ENCODE measurements around the gene SUN2. TPM values are rescaled to one million over a fixed set of nuclear protein-coding genes. Genes with fewer than 3 reads are reported as not detected.

The SUN2 gene
- total and polyA plus RNA-seq, 4 donors = 58.6 to 220 (median 107) TPM

DNA sequence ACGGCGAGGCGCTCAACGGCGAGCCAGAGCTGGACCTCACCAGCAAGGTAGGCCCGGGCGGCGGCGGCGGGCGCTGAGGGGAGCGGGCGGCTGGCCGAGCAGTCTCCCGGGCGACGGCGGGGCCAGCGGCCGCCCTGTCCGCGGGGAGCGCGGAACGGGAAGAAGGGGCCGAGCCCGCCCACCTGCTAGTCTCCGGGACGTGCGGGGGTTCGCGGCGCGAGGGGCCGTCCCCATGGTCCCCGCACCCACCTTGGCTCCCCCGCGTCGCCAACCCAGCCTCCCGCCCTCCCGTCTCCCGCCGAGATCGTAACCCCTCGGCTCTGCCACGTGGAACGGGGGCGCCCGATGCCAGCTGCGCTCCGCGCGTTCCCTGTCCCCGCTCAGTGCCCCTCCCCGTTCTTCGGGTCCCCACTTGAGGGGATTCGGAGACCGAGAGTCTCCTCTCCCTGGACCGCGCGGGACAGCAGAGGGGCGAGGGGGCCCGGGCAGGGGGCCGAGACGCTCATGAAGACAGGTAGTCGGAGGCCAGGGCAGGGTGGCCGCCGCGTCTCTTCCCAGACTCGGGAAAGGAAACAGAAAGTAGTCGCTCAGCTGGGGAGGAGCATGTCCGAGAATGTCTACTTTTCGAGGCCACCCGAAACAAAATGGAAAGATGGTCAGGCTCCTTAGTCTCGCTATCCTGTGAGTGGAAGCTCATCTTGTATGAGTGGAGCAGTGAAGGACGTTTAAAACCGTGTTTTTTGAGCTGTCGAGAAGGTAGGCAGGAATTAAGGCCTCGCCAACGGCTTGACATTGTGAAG, 49.5 kb downstream of the SUN2 start:
- Histone ChIP-seq H3K4me3 (peak overlapping the region; percentile 84), H3K27ac (ENCODE audit: low read depth in 1 of 2, low read length in 1 of 2) (peak overlapping the region; percentile 90 to 98), H3K9me3 (ENCODE audit: control insufficient read depth in 4 of 4, insufficient read depth in 3 of 4, low read length in 3 of 4) (no peaks in the 10 kb centered on the region), H3K4me1 (ENCODE audit: control insufficient read depth in 5 of 5, insufficient read depth in 5 of 5, low read length in 5 of 5) (peaks cover 8 to 27% (median 16%) of the 10 kb centered on the region in 5 donors), H3K27me3 (ENCODE audit: control insufficient read depth in 3 of 3, insufficient read depth in 3 of 3, low read length in 2 of 3) (no peaks in the 10 kb centered on the region), H3K9ac (ENCODE audit: insufficient read depth in 1 of 2, low read length in 2 of 2) (peak overlapping the region; percentile 50 to 93), H3K36me3 (ENCODE audit: control insufficient read depth in 4 of 4, insufficient read depth in 4 of 4, low read length in 4 of 4) (peaks cover 0 to 3% (median 2%) of the 10 kb centered on the region in 4 donors)
- peak; percentile 5 for ATAC-seq (ENCODE audit: insufficient read depth, low FRiP score)
- peak; percentile 34 to 59 (median 54) for DNase-seq
- 0 to 1% methylated on average over 52 to 80 of the region's 80 CpGs for WGBS, 2 donors
- TF ChIP-seq, protein P1, sequence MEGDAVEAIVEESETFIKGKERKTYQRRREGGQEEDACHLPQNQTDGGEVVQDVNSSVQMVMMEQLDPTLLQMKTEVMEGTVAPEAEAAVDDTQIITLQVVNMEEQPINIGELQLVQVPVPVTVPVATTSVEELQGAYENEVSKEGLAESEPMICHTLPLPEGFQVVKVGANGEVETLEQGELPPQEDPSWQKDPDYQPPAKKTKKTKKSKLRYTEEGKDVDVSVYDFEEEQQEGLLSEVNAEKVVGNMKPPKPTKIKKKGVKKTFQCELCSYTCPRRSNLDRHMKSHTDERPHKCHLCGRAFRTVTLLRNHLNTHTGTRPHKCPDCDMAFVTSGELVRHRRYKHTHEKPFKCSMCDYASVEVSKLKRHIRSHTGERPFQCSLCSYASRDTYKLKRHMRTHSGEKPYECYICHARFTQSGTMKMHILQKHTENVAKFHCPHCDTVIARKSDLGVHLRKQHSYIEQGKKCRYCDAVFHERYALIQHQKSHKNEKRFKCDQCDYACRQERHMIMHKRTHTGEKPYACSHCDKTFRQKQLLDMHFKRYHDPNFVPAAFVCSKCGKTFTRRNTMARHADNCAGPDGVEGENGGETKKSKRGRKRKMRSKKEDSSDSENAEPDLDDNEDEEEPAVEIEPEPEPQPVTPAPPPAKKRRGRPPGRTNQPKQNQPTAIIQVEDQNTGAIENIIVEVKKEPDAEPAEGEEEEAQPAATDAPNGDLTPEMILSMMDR (IDR thresholded peaks at IDR 0.05; ENCODE audit: control extremely low read depth, extremely low read depth) = no peak

DNA sequence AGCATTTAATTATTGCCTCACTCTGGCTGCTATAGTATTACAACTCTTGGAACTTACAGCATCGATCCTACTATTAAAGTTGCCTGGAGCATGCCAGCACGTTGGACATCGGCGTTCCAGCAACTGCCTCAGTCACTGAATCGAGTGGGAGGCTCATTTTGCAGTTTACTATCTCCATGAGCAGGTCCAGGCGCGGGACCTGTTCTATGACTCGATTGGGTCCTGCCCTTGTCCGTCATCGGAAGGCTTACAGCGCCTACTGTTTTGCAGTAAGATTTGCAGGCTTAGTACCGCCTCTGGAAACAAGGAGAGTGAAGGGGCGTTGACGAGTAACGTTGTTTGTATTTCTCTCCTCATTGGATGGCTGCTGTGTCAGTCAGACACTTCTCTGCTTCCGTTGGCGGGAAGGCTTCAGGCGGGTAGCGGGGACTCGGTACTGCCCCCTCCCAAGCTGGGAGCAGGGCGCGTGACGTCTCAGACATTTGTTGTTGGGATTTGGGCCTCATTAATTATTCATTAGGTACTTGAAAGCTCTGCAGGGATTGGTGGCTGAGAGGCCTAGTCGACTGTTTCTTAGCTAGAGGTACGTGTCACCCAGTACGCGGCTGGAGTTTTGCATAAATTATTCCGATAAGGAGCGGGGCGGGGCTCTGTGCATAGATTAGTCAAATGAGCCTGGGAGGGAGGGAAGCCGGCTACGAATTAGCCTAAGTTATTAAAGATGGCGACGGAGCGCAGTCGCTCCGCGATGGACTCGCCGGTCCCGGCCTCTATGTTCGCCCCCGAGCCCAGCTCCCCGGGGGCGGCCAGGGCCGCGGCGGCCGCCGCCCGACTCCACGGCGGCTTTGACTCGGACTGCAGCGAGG, 50.3 kb downstream of the SUN2 start, which contains the start of gene GTPBP1:
TSS of gene GTPBP1 (plus strand) at position 710 of the 866 bp plus-strand sequence. CDS start at position 722, 12 bp downstream.
- no peaks in the 10 kb centered on the region for H3K9me3 ChIP-seq (ENCODE audit: control insufficient read depth in 4 of 4, insufficient read depth in 3 of 4, low read length in 3 of 4)
- 0% methylated on average over 55 of the region's 55 CpGs for WGBS, 2 donors
- H3K27me3 ChIP-seq (ENCODE audit: control insufficient read depth in 3 of 3, insufficient read depth in 3 of 3, low read length in 2 of 3) = no peaks in the 10 kb centered on the region
- H3K4me3 ChIP-seq = peak within 1 kb of the TSS; percentile 84
- TF ChIP-seq, protein P1 (IDR thresholded peaks at IDR 0.05; ENCODE audit: control extremely low read depth, extremely low read depth) = no peak
- peak within 1 kb of the TSS; percentile 90 to 98 for H3K27ac ChIP-seq (ENCODE audit: low read depth in 1 of 2, low read length in 1 of 2)
- peak within 1 kb of the TSS; percentile 50 to 93 for H3K9ac ChIP-seq (ENCODE audit: insufficient read depth in 1 of 2, low read length in 2 of 2)
- DNase-seq (peak; percentile 100), ATAC-seq (ENCODE audit: insufficient read depth, low FRiP score) (peak; percentile 88)
- H3K4me1 ChIP-seq (ENCODE audit: control insufficient read depth in 5 of 5, insufficient read depth in 5 of 5, low read length in 5 of 5) = peaks cover 8 to 29% (median 16%) of the 10 kb centered on the region in 5 donors
- peaks cover 0 to 3% (median under 1%) of the 10 kb centered on the region in 4 donors for H3K36me3 ChIP-seq (ENCODE audit: control insufficient read depth in 4 of 4, insufficient read depth in 4 of 4, low read length in 4 of 4)

DNA sequence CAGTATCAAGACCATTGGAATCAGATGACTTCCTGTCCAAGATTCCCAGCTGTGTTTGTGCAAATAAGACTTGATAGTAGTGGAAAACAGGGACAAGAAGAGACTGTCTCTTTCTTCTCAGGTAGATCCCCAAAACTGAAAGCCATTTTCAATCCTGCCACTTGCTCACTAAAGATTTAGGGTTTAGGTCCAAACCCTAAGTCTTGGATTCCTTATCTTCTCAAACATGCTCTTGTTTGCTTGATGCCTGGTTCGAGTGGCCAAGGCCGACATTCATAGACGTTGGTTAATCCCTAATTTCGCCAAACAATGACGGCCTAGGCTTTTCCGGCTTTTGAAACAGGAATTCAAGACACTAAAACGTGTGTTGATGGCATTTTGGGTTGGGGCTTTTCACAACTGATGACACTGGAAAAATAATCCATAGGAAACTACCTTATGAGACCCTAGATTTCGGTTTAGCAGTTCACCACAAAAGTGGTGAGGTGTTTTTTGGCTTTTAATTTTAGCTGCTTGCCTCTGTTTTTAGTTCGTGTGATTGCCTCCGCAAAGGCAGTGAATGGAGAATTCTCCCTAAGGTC, 51.1 kb downstream of the SUN2 start:
- no peaks in the 10 kb centered on the region for H3K9me3 ChIP-seq (ENCODE audit: control insufficient read depth in 4 of 4, insufficient read depth in 3 of 4, low read length in 3 of 4)
- WGBS, 2 donors = 11 to 18% methylated on average over 10 of the region's 10 CpGs
- peak in 2 of 3 donors; percentile 46 to 47 for DNase-seq
- H3K27me3 ChIP-seq (ENCODE audit: control insufficient read depth in 3 of 3, insufficient read depth in 3 of 3, low read length in 2 of 3) = no peaks in the 10 kb centered on the region
- peaks cover 0 to 2% (median 0%) of the 10 kb centered on the region in 4 donors for H3K36me3 ChIP-seq (ENCODE audit: control insufficient read depth in 4 of 4, insufficient read depth in 4 of 4, low read length in 4 of 4)
- peak overlapping the region; percentile 75 to 77 for H3K27ac ChIP-seq (ENCODE audit: low read depth in 1 of 2, low read length in 1 of 2)
- no peak overlapping the region for H3K4me3 ChIP-seq
- TF ChIP-seq, protein P1 (IDR thresholded peaks at IDR 0.05; ENCODE audit: control extremely low read depth, extremely low read depth) = no peak
- peak overlapping the region in 1 of 2 donors; percentile 83 for H3K9ac ChIP-seq (ENCODE audit: insufficient read depth in 1 of 2, low read length in 2 of 2)
- peaks cover 9 to 29% (median 16%) of the 10 kb centered on the region in 5 donors for H3K4me1 ChIP-seq (ENCODE audit: control insufficient read depth in 5 of 5, insufficient read depth in 5 of 5, low read length in 5 of 5)
- no peak for ATAC-seq (ENCODE audit: insufficient read depth, low FRiP score)
